HG02970 (cell line): Measurements from ENCODE around the gene PRAMEF1.
"Not testable (repeated sequence)": the region's sequence is repeated elsewhere in the genome, so short reads cannot be mapped to it uniquely, and the experiment has no call there.

Experiments
- ATAC-seq: cut with Tn5 transposase; IDR thresholded peaks from one replicate; pipeline ENCODE4 v1.9.1; 2021; ENCODE audit warnings: mild to moderate bottlenecking, moderate library complexity, moderate number of reproducible peaks; ENCODE audit not compliant: unreplicated experiment, low FRiP score

Gene PRAMEF1

GRCh38 chr1:12791097-12791496 is at the start of gene PRAMEF1:
Gene PRAMEF1 (plus strand): TSS chr1:12791397. CDS start chr1:12793228, 1,831 bp downstream.
- ATAC-seq: not testable (repeated sequence)

- no peak for ATAC-seq
Measured at GRCh38 chr1:12741946-12742345, 49.3 kb upstream of the PRAMEF1 start.

- no peak for ATAC-seq
Measured at GRCh38 chr1:12745126-12745991, 45.8 kb upstream of the PRAMEF1 start.

- no peak for ATAC-seq
Measured at GRCh38 chr1:12745992-12746323, 45.2 kb upstream of the PRAMEF1 start, which contains the start of gene CFAP107. Gene CFAP107 (plus strand): TSS chr1:12746200. CDS start chr1:12746431, 231 bp downstream.

GRCh38 chr1:12748778-12749355 is 42.3 kb upstream of the PRAMEF1 start:
- ATAC-seq: no peak

GRCh38 chr1:12754738-12755137 is 36.5 kb upstream of the PRAMEF1 start:
- ATAC-seq: no peak

- ATAC-seq: no peak
Measured at GRCh38 chr1:12756273-12756672, 34.9 kb upstream of the PRAMEF1 start.

GRCh38 chr1:12756768-12757413 is 34.3 kb upstream of the PRAMEF1 start:
- ATAC-seq: no peak

GRCh38 chr1:12757836-12758235 is 33.4 kb upstream of the PRAMEF1 start:
- no peak for ATAC-seq

GRCh38 chr1:12760256-12760795 is 30.9 kb upstream of the PRAMEF1 start:
- ATAC-seq: no peak

GRCh38 chr1:12761781-12762180 is 29.4 kb upstream of the PRAMEF1 start:
- no peak for ATAC-seq

GRCh38 chr1:12762766-12763165 is 28.4 kb upstream of the PRAMEF1 start:
- ATAC-seq: no peak

GRCh38 chr1:12763479-12763878 is 27.7 kb upstream of the PRAMEF1 start:
- ATAC-seq: no peak

- no peak for ATAC-seq
Measured at GRCh38 chr1:12764016-12764415, 27.2 kb upstream of the PRAMEF1 start.

GRCh38 chr1:12769031-12769430 is 22.2 kb upstream of the PRAMEF1 start:
- no peak for ATAC-seq

GRCh38 chr1:12769976-12770505 is 21.2 kb upstream of the PRAMEF1 start:
- ATAC-seq: no peak

GRCh38 chr1:12770620-12771019 is 20.6 kb upstream of the PRAMEF1 start:
- ATAC-seq: no peak

- no peak for ATAC-seq
Measured at GRCh38 chr1:12771186-12771585, 20.0 kb upstream of the PRAMEF1 start.

GRCh38 chr1:12772520-12772919 is 18.7 kb upstream of the PRAMEF1 start:
- ATAC-seq: no peak

GRCh38 chr1:12773438-12773837 is 17.8 kb upstream of the PRAMEF1 start, which contains the start of gene PRAMEF12:
Gene PRAMEF12 (plus strand): TSS chr1:12773738. CDS start chr1:12774868, 1,130 bp downstream.
- ATAC-seq: no peak
